Left forelimb (tissue), 1 donor: ENCODE measurements around the gene SIGLEC7.
A peak's percentile ranks its signal among the peaks of the same experiment; 100 is the strongest.

ENCODE experiments used
- DNase-seq: peaks from one replicate; pipeline ENCODE4 v3.0.0-alpha.2; 2018; ENCODE audit warnings: low spot score

SIGLEC7 gene

GRCh38 chr19:51119101-51119500 lies 23.0 kb upstream of the SIGLEC7 start:
- DNase-seq = no peak

GRCh38 chr19:51119611-51120010 lies 22.5 kb upstream of the SIGLEC7 start:
- DNase-seq = no peak

GRCh38 chr19:51120160-51120559 lies 21.9 kb upstream of the SIGLEC7 start:
- no peak for DNase-seq

DNA sequence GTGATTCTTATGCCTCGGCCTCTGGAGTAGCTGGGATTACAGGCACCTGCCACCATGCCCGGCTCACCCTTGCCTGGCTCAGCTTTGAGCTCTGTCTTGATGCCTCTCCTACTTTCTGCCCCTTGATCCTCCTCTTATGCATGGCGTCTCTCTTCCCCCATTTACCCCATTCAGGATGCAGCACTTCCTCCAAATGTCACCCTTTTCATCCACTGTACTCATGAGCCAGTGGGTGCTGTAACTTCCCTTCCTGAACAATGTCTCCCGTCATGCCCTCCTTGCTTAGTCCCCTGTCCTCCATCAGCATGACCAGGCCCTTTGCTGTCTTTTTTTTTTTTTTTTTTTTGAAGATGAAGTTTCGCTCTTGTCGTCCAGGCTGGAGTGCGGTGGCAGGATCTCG lies 20.8 kb upstream of the SIGLEC7 start:
- DNase-seq = no peak

DNA sequence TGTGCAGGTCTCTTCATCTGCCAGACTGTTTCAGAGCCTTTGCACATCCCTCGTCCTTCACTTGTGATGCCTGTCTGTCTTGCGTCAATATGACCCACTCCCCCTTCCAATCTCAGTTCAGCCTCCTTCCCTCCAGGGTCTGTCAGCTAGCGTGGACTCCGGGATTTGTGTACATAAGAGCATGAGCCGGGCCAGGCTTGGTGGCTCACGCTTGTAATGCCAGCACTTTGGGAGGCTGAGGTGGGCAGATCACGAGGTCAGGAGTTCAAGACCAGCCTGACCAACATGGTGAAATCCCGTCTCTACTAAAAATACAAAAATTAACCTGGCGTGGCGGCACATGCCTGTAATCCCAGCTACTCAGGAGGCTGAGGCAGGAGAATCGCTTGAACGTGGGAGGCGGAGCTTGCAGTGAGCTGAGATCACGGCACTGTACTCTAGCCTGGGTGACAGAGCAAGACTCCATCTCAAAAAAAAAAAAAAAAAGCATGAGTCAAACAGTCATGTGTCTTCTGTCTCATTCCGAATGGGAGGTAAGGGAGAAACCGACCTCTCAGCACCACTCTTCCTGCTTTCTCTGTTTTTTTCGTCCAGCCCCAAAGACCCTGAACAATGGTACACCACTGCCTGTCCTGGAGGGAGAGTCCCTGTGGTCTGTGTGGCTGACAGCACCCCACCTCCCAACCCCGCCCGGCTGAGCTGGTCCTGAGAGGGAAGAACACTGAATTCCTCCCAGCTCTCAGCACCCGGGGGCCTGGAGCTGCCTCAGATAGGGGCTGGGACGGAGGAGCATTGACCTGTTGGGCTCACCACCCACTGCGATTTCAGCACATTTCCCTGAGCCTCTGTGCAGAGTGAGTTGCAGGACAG lies 19.8 kb upstream of the SIGLEC7 start:
- no peak for DNase-seq

- DNase-seq = no peak
Observed at GRCh38 chr19:51123381-51123800, 18.7 kb upstream of the SIGLEC7 start.

DNA sequence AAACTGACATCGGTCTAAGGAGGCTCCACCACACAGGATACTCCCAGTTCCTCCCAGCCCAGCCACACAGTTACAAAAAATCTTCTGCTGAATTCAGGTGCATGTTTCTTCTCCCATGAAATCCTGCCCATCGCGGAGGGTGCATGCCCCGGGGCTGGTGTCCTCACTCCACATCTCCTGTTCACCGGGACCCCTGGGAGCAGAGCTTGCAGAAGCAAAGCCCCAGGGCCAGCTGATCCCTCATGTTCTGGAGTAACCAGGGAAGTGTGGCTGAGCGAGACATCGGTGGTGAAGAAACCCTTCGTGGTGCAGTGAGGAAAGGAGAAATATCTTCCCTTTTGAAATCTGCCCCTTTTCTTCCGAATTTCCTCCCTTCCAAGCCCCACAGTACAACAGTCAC lies 18.3 kb upstream of the SIGLEC7 start:
- no peak for DNase-seq

GRCh38 chr19:51124216-51124615 lies 17.9 kb upstream of the SIGLEC7 start:
- DNase-seq = no peak

- DNase-seq = no peak
Observed at GRCh38 chr19:51124729-51125128, 17.4 kb upstream of the SIGLEC7 start, which contains the start of gene SIGLEC9. TSS of gene SIGLEC9 (plus strand) at chr19:51124906. CDS start at chr19:51124975, 69 bp downstream.

GRCh38 chr19:51125421-51126075 lies 16.6 kb upstream of the SIGLEC7 start:
- no peak for DNase-seq

- DNase-seq = no peak
Observed at GRCh38 chr19:51127032-51127431, 15.1 kb upstream of the SIGLEC7 start.

GRCh38 chr19:51127755-51128154 lies 14.3 kb upstream of the SIGLEC7 start:
- DNase-seq = peak; percentile 46

GRCh38 chr19:51128227-51128626 lies 13.9 kb upstream of the SIGLEC7 start:
- no peak for DNase-seq

- no peak for DNase-seq
Observed at GRCh38 chr19:51129716-51130115, 12.4 kb upstream of the SIGLEC7 start.

DNA sequence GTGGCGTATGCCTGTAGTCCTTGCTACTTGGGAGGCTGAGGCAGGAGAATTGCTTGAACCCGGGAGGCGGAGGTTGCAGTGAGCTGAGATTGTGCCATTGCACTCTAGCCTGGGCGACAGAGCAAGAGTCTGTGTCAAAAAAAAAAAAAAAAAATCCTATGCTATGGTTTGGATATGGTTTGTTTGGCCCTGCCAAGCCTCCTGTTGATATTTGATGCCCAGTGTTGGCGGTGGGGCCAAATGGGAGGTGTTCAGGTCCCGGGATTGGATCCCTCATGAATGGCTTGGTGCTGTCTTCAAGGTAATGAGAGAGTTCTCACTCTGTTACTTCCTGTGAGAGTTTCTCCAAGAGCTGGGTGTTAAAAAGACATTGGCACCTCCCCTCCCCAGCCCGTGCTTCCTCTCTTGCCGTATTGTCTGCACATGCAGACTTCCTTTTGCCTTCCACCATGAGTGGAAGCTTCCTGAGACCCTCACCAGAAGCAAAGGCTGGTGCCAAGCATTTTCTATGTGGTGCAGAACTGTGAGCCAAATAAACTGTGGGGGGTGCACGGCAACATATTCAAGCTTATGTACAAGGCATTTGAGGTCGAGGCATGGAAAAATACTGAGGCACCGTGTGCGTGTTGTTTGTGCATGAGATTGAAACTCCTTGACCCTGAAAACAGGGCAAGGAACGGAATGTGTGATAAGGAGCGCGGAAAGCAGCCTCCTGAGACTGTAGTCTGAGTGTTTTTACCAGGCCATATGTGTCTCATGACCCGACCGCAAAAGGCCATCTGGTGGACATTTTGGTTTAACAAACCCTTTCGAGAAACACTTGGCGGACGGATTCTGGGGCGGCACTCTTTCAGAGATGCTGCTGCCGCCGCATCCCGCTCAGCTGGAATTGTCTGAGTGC lies 10.1 kb upstream of the SIGLEC7 start:
- peak; percentile 47 for DNase-seq

DNA sequence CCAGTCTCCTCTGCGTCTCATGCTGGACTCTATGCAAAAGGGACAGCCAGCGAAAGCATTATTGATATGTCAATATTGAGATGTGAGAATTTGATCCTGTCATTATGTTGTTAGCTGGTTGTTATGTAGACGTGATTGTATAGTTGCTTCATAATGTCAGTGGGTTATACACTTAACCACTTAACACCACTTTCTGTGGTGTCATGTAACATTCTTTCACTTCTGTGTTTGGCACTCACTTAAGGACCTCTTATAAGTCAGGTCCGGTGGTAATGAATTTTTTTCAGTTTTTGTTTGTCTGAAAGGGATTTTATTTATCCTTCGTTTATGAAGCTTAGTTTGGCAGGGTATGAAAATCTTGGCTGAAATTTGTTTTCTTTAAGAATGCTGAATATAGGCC lies 7.1 kb upstream of the SIGLEC7 start:
- no peak for DNase-seq

GRCh38 chr19:51135986-51136762 lies 5.9 kb upstream of the SIGLEC7 start:
- peak; percentile 23 for DNase-seq

DNA sequence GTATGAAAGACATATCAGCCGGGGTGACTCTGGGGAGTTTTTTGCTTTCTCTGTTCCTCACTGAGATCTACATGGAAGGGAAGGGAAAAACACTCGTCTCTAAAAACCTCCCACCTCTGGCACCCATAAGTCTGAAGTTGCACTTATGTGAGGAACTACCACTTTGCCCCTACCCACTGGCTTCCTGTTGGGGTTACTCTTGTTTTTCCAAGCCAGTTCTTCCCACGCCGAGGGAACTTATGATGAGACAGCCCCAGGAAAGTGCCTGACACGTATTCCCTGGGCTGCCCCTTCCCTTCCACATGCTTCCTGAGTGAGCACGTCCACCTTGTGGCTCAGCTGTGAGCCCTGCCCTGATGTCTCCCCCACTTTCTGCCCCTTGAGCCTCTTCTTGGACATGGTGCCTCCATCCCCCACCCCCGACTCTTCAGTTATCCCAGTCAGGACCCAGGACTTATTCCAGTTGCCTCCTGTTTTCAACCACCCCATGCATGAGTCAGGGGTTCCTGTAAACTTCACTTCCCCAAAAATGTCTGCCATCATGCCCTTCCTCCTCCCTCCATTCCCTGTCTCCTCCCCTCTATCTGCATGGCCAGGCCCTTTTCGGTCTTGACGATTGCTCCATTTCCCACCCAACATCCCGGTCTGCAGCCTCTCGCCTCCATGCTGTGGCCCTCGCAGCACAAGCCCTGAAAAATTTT lies 5.1 kb upstream of the SIGLEC7 start:
- DNase-seq = peak; percentile 64

DNA sequence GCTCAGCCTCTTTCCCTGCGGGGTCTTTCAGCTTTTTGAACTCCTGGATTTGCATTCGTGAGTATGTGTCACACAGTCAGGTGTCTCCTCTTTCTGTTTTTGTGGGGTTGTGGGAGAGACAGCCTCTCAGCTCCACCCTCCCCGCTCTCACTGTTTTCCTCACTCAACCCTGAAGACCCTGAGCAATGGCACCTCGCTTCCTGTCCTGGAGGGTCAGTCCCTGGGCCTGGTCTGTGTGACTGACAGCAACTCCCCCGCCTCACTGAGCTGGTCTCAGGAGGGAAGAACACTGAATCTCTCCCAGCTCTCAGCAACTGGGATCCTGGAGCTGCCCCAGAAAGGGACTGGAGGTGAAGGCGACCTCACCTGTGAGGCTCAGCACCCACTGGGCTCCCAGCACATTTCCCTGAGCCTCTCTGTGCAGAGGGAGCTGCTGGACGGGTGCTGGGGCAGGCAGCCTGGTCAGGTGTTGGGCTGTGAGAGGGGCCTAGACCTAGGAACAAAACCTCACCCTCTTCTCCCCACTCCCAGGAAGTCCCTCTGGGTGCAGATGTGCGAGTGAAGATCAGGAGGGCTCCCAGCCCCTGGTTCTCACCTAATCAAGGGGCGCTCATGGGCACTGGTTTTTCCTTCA lies 4.2 kb upstream of the SIGLEC7 start:
- DNase-seq = peak; percentile 36

GRCh38 chr19:51138549-51138979 lies 3.5 kb upstream of the SIGLEC7 start:
- peak; percentile 46 for DNase-seq
